RWPE1 (cell line): ENCODE data around the gene PLXNB3.

ENCODE experiments used
- CTCF ChIA-PET: fragments of 350-600 bp; sonication (Branson Sonifier 250); formaldehyde crosslinking; extraction: SDS; loops from one replicate; lab custom pipeline; 2021; lab: Yijun Ruan, JAX
- POLR2A ChIA-PET: fragments of 400-600 bp; formaldehyde crosslinking; extraction: SDS; loops from one replicate; lab custom pipeline; 2020; ENCODE audit warnings: antibody characterized with exemption; ENCODE audit not compliant: low non-redundant PET; lab: Yijun Ruan, JAX
- DNase-seq: peaks from one replicate; pipeline ENCODE4 v3.0.0; 2012; ENCODE audit warnings: low spot score
- H3K27ac ChIP-seq: fragments of 450-650 bp; 2 replicates; pipeline ENCODE4 v1.5.1; 2017
- CTCF ChIP-seq: fragments of 450-650 bp; conservative IDR thresholded peaks from 2 replicates; pipeline ENCODE4 v1.5.1; 2017; ENCODE audit warnings: low read depth, mild to moderate bottlenecking

The PLXNB3 gene

GRCh38 chrX:153763989-153764755 is at the start of gene PLXNB3:
Gene PLXNB3 (plus strand): TSS chrX:153764249. CDS start chrX:153765536, 1,287 bp downstream.
- peak; percentile 81 for TF ChIP-seq CTCF
- POLR2A ChIA-PET, result no interaction called here
- CTCF ChIA-PET, result interaction anchor here (0.6 to 1.8 kb wide), 11 partner anchors 14 to 531 kb away, joined by 3 to 7 read pairs (median 3); no protein-coding TSS in a partner anchor
- H3K27ac ChIP-seq, result peak within 1 kb of the TSS; percentile 91
- DNase-seq, result peak; percentile 76

GRCh38 chrX:153714256-153714655 is 49.8 kb upstream of the PLXNB3 start:
- ChIA-PET CTCF (no interaction called here), POLR2A (no interaction called here)
- TF ChIP-seq CTCF, result no peak
- no peak for DNase-seq
- peak overlapping the region; percentile 43; the same call in 1 of the 2 replicates for H3K27ac ChIP-seq

DNA sequence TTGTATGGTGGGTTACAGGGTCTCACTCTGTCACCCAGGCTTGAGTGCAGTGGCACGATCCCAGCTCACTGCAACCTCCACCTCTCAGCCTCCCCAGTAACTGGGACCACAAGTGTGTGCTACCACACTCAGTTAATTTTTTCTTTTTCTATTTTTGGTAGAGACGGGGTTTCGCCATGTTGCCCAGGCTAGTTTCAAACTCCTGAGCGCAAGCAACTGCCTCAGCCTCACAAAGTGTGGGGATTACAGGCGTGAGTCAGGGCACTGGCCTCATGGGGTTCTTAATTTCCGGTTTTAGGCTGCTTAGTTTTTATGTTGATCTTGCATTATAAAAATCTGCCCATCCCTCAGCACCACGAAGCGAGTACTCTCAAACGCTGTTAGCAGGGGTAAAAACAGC is 46.6 kb upstream of the PLXNB3 start:
- DNase-seq, result no peak
- ChIA-PET CTCF (no interaction called here), POLR2A (no interaction called here)
- H3K27ac ChIP-seq, result no peak overlapping the region
- TF ChIP-seq CTCF, result no peak

DNA sequence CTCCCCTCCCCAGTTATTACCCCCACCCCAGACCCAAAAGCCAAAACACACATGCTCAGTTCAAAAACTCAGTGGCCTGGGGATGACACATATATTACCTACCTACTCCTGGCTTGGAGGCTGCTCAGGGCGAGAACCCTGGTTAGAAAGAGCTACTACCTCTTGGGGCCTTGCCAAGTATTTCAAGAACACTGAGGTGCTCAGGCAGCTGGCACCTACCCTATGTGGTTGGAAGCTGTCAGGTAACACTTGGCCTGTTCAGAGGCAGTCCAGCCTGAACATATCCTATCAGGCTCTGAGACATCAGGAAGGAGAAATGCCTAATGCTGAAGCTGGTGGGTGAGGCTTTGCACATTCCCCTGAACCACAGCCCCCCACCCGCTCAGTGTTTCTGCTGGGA is 44.8 kb upstream of the PLXNB3 start:
- ChIA-PET CTCF (no interaction called here), POLR2A (no interaction called here)
- TF ChIP-seq CTCF, result no peak
- no peak for DNase-seq
- peak overlapping the region; percentile 44 for H3K27ac ChIP-seq

- ChIA-PET CTCF (no interaction called here), POLR2A (no interaction called here)
- peak overlapping the region; percentile 44 for H3K27ac ChIP-seq
- no peak for DNase-seq
- no peak for TF ChIP-seq CTCF
Measured at GRCh38 chrX:153719701-153720100, 44.3 kb upstream of the PLXNB3 start.

GRCh38 chrX:153722704-153723350 is 41.2 kb upstream of the PLXNB3 start:
- DNase-seq, result no peak
- ChIA-PET POLR2A (no interaction called here), CTCF (no interaction called here)
- H3K27ac ChIP-seq, result peak overlapping the region; percentile 98
- no peak for TF ChIP-seq CTCF
